Retinal pigment epithelial cell (primary cell): ENCODE data around the gene RCOR3.
A peak's percentile ranks its signal among the peaks of the same experiment; 100 is the strongest.
"Not testable (repeated sequence)": the region's sequence is repeated elsewhere in the genome, so short reads cannot be mapped to it uniquely, and the experiment has no call there.

ENCODE experiments used
- DNase-seq: peaks from one replicate; pipeline ENCODE4 v3.0.0-alpha.2; 2010; ENCODE audit warnings: low read depth
- H3K4me3 ChIP-seq: 2 replicates; pipeline ENCODE4 v1.5.1; 2011; ENCODE audit warnings: mild to moderate bottlenecking, low read length, control low read depth, moderate library complexity
- TF ChIP-seq, protein P1 (sequence below): conservative IDR thresholded peaks from 2 replicates; pipeline ENCODE4 v1.5.1; 2011; ENCODE audit warnings: low read depth, low read length, control low read depth, inconsistent platforms

The RCOR3 gene

DNA sequence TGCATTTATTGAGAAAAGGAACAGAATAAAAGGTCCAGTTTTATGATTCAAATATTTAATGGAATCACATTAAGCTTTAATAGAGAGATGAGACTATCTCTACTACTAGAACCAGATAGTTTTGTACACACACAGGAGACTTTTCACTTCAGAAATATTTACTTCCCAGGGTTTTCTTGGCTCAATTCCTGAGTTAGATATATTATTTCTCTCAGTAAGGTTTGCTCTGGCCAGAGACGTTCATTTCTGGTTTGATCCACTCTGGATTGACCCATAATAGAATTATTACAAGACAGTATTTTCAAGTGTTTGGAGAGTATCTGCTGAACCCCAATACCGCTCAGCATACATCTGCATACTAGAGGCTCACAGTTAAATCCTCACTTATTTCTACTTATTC, 1.3 kb upstream of the RCOR3 start:
- H3K4me3 ChIP-seq, result peak overlapping the region; percentile 73
- TF ChIP-seq, protein P1, sequence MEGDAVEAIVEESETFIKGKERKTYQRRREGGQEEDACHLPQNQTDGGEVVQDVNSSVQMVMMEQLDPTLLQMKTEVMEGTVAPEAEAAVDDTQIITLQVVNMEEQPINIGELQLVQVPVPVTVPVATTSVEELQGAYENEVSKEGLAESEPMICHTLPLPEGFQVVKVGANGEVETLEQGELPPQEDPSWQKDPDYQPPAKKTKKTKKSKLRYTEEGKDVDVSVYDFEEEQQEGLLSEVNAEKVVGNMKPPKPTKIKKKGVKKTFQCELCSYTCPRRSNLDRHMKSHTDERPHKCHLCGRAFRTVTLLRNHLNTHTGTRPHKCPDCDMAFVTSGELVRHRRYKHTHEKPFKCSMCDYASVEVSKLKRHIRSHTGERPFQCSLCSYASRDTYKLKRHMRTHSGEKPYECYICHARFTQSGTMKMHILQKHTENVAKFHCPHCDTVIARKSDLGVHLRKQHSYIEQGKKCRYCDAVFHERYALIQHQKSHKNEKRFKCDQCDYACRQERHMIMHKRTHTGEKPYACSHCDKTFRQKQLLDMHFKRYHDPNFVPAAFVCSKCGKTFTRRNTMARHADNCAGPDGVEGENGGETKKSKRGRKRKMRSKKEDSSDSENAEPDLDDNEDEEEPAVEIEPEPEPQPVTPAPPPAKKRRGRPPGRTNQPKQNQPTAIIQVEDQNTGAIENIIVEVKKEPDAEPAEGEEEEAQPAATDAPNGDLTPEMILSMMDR, result no peak
- DNase-seq, result no peak

DNA sequence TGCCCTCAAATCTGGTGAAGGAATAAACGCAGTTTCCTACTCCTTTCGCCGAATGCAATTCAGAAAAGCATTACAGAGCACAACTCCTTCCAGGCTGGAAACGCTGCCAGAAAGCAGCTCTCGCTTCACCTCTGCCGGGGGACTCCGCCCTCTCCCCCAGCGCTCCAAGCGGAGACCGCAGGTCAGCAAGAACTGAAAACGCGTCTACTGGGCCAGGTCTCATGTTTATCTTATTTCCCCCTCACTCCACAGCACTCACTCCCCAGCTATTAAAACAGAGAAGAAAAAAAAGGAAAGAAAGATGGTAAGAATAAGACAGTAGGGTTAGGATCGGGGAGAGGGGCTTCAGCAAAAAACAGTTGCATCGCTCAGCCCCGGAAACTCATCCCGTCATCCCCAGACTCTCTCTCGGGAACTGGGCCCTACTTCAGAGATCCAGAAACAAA, 833 bp upstream of the RCOR3 start:
- peak overlapping the region; percentile 73 for H3K4me3 ChIP-seq
- TF ChIP-seq, protein P1, result peak; percentile 16
- peak; percentile 62 for DNase-seq

DNA sequence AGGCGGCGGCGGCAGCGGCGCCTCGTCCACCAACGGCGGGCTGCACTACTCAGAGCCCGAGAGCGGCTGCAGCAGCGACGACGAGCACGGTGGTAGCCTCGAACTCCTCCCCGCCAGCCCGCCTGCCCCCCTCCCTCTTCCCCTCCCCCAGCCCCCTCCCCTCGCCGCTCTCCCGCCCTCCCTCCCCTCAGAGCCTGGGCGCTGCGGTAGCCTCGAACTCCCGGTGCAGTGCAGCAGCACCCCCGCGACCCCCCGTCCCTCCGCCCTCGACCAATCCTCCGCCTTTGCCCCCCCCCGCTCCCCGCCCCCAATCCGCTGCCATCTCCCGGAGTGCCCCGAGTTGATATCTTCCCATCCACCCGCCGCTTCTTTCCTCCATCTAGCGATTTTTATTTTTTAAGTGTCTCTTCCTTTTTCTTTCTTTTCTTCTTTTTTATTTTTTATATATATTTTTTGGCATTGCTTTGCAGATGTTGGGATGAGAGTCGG, 516 bp downstream of the RCOR3 start:
- H3K4me3 ChIP-seq, result peak overlapping the region; percentile 85
- TF ChIP-seq, protein P1, result no peak
- DNase-seq, result no peak

DNA sequence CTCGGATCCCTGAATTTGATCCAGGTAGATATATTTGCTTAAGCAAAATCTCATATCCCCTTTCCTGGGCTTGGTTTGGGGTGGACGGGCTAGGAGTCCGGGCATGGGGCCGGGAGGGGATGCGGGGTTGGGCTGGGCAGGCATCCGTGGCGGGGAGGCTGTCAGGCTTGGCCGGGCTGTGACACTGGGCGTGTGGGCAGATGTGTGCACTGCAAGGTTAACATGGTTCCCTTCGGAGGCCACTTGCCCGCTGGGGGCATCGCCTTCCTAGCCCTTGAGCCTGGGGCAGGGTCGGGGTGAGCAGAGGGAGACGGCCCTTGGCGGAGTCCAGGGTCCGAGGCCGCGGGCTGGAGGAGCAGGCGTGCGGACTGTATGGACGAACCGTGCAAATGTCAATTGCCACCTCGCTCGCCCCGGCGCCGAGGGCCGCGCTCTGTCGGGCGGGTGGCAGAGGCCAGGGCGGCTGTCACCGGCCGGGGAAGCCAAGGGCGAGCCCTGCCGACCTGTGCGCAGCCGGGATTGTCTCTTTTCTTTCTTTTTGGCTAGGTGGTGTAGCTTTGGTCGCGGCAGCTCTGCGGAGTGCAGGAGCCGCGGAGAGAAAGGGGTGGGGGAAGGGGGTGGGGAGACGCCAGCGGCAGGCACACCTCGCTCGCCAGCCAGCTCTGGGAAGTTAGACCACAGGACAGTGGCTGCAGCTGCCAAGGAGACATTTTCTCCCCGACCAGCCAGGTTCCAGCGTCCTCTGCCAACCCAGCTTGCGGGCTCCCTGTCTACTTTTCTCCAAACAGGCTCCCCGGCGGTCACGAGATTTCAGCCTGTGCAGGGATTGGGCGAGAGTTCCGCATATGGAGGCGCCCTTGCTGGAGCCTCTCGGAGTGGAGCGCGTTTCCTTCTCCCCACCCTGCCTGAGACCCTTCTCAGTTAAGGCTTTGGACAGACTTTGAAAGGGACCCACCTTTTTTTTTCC, 1.3 kb downstream of the RCOR3 start:
- TF ChIP-seq, protein P1, result no peak
- peak overlapping the region; percentile 85 for H3K4me3 ChIP-seq
- DNase-seq, result peak; percentile 39

DNA sequence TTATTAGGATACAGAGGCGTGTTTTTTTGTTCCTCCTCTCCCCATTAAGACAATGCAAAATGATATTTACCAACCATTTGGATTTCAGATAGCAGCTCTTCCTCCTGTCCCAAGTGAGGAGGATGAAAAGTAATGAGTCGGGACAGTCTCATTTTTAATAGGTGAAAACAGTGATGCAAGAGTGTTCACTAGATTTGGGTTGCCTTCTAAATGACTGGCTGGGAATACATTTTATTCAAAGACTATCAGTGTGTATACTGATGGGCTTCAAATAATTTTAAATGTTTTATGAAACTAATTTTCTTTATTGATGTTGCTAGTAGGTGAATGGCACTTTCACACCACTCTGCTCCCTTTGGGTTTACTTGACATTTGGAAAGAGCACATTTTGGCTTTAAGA, 2.1 kb downstream of the RCOR3 start:
- peak overlapping the region; percentile 85 for H3K4me3 ChIP-seq
- TF ChIP-seq, protein P1, result no peak
- DNase-seq, result no peak

DNA sequence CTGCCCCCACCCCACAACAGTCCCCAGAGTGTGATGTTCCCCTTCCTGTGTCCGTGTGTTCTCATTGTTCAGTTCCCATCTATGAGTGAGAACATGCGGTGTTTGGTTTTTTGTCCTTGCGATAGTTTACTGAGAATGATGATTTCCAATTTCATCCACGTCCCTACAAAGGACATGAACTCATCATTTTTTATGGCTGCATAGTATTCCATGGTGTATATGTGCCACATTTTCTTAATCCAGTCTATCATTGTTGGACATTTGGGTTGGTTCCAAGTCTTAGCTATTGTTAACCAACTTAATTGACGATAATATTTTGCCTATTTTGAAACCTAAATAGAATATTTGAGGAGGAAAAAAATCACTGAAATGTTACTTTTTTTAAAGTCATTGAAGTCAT, 3.9 kb downstream of the RCOR3 start:
- not testable (repeated sequence) for H3K4me3 ChIP-seq, DNase-seq

DNA sequence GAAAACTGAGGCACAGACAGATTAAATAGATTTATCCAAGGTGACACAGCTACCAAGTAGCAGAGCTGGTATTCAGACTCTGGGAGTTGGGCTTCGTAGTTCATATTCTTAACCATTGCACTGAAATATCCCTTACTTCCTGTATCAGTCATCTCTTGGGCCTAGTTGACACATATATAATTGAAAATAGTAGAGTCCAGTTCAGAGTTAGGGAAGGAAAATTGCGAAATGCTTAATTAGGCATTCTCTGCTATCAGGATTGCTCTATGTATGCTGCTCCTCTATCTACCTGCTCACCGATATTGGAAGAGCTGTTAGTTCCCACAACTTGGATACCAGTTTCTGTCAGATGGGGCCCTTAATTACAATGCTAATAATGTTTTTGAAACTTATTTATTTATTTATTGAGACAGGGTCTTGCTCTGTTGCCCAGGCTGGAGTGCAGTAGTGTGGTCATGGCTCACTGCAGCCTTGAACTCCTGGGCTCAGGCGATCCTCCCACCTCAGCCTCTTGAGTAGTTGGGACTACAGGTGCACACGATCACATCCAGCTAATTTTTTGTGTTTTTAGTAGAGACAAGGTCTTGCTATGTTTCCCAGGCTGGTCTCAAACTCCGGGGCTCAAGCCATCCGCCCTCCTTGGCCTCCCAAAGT, 8.2 kb downstream of the RCOR3 start:
- DNase-seq, result no peak
- TF ChIP-seq, protein P1, result no peak

More for the DNA sequence above, 8.2 kb downstream of the RCOR3 start:
- H3K4me3 ChIP-seq, result no peak overlapping the region
